ENCODE results near the gene HERC3.

DNA sequence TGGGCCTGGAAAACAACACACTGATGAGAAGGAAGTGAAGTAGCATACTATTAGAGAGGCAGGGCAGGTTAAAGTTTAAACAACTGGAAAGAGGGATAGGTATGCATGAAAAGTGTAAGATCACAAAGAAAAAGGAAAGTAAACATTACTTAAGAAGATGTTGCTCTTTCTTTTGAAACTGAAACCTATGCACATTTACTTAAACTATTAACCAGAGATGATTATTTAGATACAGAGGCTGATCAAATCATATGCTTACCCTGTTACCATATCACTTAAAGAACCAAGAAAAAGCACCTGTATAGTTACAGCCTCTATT, 67.6 kb downstream of the HERC3 start:
- TF ChIP-seq, protein P1, sequence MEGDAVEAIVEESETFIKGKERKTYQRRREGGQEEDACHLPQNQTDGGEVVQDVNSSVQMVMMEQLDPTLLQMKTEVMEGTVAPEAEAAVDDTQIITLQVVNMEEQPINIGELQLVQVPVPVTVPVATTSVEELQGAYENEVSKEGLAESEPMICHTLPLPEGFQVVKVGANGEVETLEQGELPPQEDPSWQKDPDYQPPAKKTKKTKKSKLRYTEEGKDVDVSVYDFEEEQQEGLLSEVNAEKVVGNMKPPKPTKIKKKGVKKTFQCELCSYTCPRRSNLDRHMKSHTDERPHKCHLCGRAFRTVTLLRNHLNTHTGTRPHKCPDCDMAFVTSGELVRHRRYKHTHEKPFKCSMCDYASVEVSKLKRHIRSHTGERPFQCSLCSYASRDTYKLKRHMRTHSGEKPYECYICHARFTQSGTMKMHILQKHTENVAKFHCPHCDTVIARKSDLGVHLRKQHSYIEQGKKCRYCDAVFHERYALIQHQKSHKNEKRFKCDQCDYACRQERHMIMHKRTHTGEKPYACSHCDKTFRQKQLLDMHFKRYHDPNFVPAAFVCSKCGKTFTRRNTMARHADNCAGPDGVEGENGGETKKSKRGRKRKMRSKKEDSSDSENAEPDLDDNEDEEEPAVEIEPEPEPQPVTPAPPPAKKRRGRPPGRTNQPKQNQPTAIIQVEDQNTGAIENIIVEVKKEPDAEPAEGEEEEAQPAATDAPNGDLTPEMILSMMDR (IDR thresholded peaks at IDR 0.05; ENCODE audit: low read length) = no peak
- TF ChIP-seq EZH2 (IDR thresholded peaks at IDR 0.05; ENCODE audit: borderline replicate concordance, low read length) = no peak
